GM21360 (cell line): ENCODE results near the gene DNAJC1.

ENCODE experiments used
- ATAC-seq: cut with Tn5 transposase; IDR thresholded peaks from one replicate; pipeline ENCODE4 v1.9.1; 2021; ENCODE audit warnings: mild to moderate bottlenecking, moderate library complexity; ENCODE audit not compliant: unreplicated experiment

The DNAJC1 gene

DNA sequence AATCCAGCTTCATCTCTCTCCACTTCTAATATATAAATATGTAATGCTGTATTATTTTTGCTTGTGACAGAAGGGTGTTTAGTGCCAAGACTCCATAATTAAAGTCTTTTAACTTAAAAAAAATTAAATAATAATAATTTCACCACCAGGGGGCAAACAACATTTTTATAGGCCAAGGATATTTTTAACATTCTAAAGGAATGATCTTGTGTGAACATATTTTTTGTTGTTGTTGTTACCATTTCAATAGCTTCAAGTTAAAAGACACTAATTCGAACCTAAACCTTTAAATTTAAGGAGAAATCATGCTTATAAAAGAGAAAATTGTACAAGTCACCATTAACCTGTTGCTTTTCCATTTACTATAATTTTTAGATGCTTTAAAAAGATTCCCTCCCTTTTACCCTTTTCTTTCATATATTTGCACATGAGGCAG lies 7.5 kb upstream of the DNAJC1 start:
- ATAC-seq, result no peak

GRCh38 chr10:22010539-22010938 lies 7.0 kb upstream of the DNAJC1 start:
- no peak for ATAC-seq

- ATAC-seq, result no peak
Measured at GRCh38 chr10:22006379-22006884, 2.9 kb upstream of the DNAJC1 start.

DNA sequence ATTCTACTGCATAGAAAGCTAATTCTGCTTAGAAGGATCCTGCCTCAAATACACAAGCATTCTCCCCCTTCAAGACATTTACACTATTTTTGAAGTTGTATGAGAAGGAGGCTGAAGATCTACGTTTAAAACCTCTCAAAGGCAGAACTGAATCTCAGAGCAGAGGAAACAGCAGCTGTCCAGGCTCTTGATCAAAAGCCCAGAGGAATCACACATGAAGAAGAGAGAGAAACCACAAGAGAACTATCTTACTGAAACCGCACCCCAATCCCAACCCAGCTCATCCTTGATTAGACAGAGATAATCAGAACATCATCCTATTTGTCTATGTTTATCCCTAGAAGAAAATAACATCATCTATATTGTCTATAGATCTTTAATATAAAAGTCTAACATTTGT lies 2.2 kb upstream of the DNAJC1 start:
- no peak for ATAC-seq

GRCh38 chr10:22003964-22004281 lies 393 bp upstream of the DNAJC1 start:
- no peak for ATAC-seq

DNA sequence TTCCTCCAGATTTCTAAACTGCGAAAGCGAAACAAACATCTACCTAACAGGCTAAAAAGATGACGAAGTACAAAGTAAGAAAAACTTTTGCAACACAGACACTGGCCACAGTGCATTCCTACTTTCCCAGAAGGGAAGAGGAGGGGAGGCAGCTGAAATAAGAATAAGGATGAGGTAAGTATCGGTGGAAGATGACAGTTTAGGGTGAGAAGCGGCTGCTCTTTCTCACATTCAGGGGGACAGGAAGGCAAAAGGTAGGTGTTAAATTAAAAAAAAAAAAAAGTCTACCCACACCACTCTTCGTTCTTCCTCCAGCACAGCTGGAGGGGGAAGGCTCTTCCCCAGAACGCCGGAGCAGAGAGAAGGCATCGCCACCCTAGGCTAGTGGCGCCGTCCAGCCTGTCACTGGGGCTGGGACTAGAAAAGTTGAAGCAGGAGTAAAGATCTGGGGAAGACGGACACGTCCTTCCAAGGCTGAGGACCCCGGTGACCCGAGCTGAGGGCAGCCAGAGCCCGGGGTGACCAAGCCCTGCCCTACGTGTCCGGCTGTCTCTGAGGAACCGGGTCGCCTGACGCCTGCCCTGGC lies 846 bp downstream of the DNAJC1 start:
- peak; percentile 3 for ATAC-seq

DNA sequence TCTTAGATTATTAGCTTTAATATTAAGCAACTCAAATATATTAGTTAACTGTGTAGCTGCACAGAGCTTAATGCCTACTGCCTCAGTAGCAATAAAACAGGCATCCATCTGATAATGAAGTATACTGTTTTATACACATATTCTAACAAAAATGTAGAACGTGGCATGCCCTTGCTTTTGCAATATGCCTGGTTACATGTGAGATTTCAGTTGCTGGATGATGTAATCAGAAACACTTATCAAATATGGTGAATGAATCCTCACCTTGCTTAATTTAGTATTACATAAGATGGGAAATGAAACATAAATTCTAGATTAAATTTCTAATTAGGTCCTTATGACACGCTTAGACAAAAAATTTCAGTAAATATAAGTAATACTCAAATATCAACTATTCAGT lies 8.0 kb downstream of the DNAJC1 start:
- no peak for ATAC-seq

GRCh38 chr10:21993360-21994001 lies 10.0 kb downstream of the DNAJC1 start:
- no peak for ATAC-seq

DNA sequence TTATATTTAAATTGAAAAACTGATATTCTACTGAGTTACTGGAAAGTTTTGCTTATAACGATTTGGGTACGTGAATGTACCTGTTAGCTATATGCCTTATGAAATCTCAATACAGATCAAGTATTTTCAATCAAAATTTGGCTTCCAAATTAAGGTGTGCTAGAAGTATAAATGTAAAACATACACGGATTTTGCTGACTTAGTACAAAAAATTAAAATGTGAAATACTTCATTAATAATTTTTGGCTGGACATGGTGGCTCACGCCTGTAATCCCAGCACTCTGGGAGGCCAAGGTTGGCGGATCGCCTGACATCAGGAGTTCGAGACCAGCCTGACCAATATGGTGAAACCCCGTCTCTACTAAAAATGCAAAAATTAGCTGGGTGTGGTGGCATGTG lies 11.7 kb downstream of the DNAJC1 start:
- no peak for ATAC-seq

DNA sequence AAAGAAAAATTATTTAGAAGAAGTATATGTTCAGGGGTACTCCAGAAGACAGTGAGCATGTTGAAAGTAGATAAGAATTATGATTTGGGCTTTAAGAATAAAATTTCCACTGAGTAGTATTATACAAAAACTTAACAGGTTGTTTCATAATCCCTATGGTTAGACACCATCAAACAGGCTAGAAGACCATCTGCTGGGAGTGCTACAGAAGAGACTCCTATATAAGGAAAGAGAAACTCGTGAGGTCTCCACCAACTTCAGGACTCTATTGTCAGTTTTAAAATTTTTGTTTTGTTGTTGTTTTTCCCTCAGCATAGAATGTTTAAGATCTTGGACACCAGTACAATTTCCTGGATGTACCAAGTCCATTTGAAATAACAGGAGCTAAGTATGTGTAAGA lies 13.1 kb downstream of the DNAJC1 start:
- no peak for ATAC-seq

GRCh38 chr10:21989453-21990154 lies 13.9 kb downstream of the DNAJC1 start:
- ATAC-seq, result peak; percentile 83

- ATAC-seq, result no peak
Measured at GRCh38 chr10:21985541-21985940, 18.0 kb downstream of the DNAJC1 start.

DNA sequence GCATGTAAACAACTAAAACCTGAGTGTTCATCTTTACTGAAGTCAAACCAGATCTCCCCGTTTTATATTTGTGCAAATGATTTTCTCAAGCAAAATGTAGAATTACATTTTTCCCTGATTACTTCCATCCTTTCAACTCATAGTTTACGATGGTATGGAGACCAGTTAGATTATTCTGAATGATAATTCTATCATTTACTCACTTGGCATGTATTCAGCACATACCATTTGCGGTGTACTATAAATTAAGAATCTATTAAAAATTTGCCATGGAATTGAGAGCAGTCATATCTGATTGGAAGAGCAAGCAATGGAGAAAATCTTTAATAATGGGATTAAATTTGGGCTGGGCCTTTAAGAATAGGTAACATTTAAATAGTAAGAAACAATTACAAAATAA lies 22.4 kb downstream of the DNAJC1 start:
- ATAC-seq, result no peak

GRCh38 chr10:21980691-21981090 lies 22.8 kb downstream of the DNAJC1 start:
- ATAC-seq, result no peak

- no peak for ATAC-seq
Measured at GRCh38 chr10:21978191-21978862, 25.2 kb downstream of the DNAJC1 start.

DNA sequence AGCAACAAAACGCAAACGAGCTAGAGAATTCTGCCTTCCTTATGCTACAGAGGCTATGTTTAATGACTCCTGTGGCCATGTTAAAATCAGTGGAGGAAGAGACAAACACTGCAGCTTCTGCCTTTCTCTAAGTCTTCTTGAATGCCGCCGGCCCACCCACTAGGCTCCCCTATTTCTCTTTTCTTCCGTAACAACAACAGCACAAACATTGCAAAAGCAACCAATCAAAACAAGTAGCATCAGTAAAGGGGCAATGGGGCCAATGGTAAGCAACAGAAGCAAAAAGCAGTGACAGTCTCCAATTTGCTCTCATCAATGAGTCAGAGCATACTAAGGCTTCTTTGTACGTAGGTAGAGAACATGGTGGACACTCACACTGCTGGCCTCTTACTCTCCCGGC lies 26.8 kb downstream of the DNAJC1 start:
- ATAC-seq, result no peak

DNA sequence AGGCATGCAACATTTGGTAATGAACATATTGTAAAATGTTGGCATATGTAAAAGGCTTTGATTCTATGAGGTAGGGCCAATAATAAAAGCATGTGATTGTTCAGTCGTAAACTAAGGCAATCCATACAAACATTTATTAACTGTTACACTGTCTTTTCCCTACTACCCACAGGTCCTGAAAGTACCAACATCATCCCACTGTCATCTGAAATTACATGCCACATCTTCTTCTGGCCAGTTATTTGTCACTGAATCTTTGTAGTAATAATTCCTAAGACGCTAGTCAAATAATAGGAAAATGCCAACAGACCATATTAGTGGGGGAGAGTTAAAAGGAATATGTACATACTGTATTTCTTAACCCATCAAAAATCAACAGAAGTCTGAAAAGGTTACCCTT lies 27.2 kb downstream of the DNAJC1 start:
- no peak for ATAC-seq

DNA sequence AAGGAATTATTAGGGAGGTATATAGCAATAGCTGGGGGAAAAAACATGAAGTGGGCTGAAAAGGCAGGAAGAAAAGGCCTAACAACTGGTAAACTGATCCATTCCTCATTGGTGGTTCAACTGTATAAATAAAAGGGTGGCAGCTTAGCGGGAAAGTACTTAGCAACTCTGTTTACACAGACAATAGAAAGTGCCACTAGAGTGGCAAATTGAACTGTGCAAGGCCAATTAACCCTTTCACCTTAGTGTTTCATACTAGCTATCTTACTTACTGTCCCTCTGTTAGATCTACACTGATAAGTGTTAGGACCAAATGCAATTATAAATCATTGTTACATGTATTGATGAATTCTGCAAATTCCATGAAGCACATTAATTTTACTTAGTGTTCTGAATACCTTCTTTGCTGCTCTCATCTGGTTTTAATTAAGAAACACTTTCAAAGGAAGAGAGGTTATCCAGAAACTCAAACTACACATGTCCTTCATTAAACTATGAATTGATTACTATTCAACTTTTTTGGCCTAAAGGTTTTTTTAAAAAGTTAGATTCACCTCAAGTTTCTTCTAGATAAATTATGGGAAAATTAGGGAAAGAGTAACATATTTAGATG lies 28.0 kb downstream of the DNAJC1 start:
- no peak for ATAC-seq

GRCh38 chr10:21972584-21972983 lies 30.9 kb downstream of the DNAJC1 start:
- ATAC-seq, result no peak

DNA sequence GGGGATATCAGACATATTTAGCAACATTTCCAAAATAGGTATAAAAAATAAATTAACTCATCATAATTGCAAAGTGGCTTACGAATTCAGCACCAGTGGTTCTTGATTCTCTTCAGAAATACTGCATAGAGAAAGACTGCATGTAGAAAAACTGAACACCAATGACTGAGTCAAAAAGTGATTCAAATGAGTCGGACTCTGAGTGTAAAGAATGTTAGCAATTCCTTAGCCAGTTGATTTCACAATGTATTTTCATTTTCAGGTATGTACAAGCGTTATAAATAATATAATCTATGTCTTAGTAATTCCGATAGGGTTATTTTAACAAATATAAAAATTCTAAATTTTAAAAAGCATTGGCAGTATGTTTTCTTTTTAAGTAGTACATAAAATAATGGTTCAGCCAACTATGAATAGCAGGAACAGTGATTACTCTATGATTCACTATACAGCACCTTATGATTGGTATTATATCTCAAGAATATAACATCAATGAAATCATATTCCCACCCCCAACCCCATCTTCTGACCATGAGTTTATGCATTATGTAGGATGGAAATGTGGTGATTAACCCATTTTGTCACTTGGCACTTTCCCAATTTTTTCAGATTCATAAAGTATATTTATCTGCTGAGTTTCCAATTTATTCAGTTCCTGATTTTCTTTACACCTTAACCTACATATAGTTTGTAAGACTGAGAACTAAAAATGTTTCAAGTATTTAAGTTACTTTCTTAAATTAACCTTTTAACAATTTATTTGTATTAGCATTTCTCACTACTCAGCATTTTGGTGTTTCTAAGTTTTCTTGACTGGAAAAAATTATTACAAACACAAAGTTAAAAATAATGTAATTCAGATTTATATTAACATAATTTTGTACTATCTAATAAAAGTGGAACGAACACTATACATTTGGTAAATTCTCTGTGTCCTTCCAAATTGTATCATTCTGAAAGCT lies 33.9 kb downstream of the DNAJC1 start:
- no peak for ATAC-seq
